HL-60/S4 treated with retinoic acid at 250 ng/mL for 4 days and 3 days (cell line): Measurements from ENCODE around the gene CCDC38.
"Not testable (repeated sequence)": the region's sequence is repeated elsewhere in the genome, so short reads cannot be mapped to it uniquely, and the experiment has no call there.

Experiments
- in situ Hi-C: fragments of 300-500 bp; cut with MboI; formaldehyde crosslinking; loops from 2 replicates; pipeline ENCODE4 v1.7.0; 2022; ENCODE audit warnings: low sequenced_read_pairs

CCDC38 gene

GRCh38 chr12:95884998-95885397 is 57.4 kb downstream of the CCDC38 start:
- in situ Hi-C loops = no loop called here

- in situ Hi-C loops = no loop called here
These were observed 59.5 kb downstream of the CCDC38 start for GRCh38 chr12:95882873-95883272.

GRCh38 chr12:95882080-95882479 is 60.3 kb downstream of the CCDC38 start:
- in situ Hi-C loops = no loop called here

GRCh38 chr12:95881331-95881955 is 61.0 kb downstream of the CCDC38 start:
- in situ Hi-C loops = no loop called here

- in situ Hi-C loops = no loop called here
These were observed 61.5 kb downstream of the CCDC38 start for GRCh38 chr12:95880895-95881294.

- in situ Hi-C loops = no loop called here
These were observed 64.8 kb downstream of the CCDC38 start for GRCh38 chr12:95877622-95878021.

- in situ Hi-C loops = no loop called here
These were observed 68.0 kb downstream of the CCDC38 start for GRCh38 chr12:95874452-95874851.

- in situ Hi-C loops = no loop called here
These were observed 71.5 kb downstream of the CCDC38 start for GRCh38 chr12:95870897-95871296.

GRCh38 chr12:95863337-95863736 is 79.1 kb downstream of the CCDC38 start:
- in situ Hi-C loops = no loop called here

GRCh38 chr12:95862038-95862437 is 80.4 kb downstream of the CCDC38 start:
- in situ Hi-C loops = no loop called here

- in situ Hi-C loops = no loop called here
These were observed 82.2 kb downstream of the CCDC38 start for GRCh38 chr12:95859947-95860850.

- in situ Hi-C loops = no loop called here
These were observed 83.0 kb downstream of the CCDC38 start for GRCh38 chr12:95859344-95859816.

- in situ Hi-C loops = no loop called here
These were observed 83.7 kb downstream of the CCDC38 start, which contains the start of gene SNRPF for GRCh38 chr12:95858451-95859343. SNRPF (plus strand) TSS chr12:95858952; CDS start chr12:95859074, 122 bp downstream.

GRCh38 chr12:95857799-95858198 is 84.6 kb downstream of the CCDC38 start:
- in situ Hi-C loops = no loop called here

- in situ Hi-C loops = no loop called here
These were observed 85.3 kb downstream of the CCDC38 start for GRCh38 chr12:95857156-95857555.

GRCh38 chr12:95852133-95852532 is 90.3 kb downstream of the CCDC38 start:
- in situ Hi-C loops = no loop called here

- in situ Hi-C loops = no loop called here
These were observed 90.8 kb downstream of the CCDC38 start for GRCh38 chr12:95851606-95852005.

- in situ Hi-C loops = no loop called here
These were observed 93.6 kb downstream of the CCDC38 start for GRCh38 chr12:95848575-95849388.

GRCh38 chr12:95842426-95842825 is 100.0 kb downstream of the CCDC38 start:
- in situ Hi-C loops = not testable (repeated sequence)

GRCh38 chr12:95838125-95838524 is 104.3 kb downstream of the CCDC38 start:
- in situ Hi-C loops = no loop called here
